Activated T-cell treated with anti-CD3 and anti-CD28 coated beads for 24 hours (primary cell): ENCODE results near the gene NOL4L.
"Not testable (repeated sequence)": the region's sequence is repeated elsewhere in the genome, so short reads cannot be mapped to it uniquely, and the experiment has no call there.

Source experiments
- DNase-seq: peaks from one replicate; pipeline ENCODE4 v3.0.0-alpha.2; 2020; ENCODE audit warnings: low read depth

The NOL4L gene

GRCh38 chr20:32470025-32470861, 114.9 kb downstream of the NOL4L start:
- DNase-seq = no peak

DNA sequence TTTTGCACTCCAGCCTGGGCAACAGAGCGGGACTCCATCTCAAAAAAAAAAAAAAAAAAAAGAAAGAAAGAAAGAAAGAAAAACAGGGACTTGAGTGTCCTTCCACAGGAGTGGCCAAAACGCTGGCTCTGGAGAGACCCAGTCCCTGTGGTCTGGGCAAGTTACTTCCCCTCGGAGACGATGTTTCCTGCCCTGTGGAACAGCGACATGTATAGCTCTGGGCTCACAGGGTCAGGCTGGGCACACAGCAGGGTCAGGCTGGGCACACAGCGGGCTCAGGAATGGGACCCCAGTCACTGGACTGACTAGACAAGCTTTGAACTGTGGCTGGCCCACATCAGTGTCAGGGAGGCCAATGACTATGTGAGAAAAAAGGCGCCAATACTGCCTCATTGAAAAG, 116.3 kb downstream of the NOL4L start:
- DNase-seq = no peak

DNA sequence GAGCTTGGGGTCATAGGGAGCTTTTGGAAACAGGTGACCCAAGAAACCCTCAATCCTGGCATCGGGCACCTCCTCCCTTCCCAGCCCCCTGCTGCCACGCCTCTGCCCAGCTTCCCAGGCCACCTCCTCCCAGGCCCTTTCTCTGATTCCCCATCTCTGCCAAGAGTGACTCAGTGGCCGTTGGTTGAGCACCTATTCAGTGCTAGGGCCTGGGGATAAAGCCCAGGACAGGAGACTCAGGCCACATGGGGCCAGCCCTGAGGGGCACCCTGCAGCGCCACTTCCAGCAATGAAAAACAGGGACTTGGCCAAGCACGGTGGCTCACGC, 116.9 kb downstream of the NOL4L start:
- DNase-seq = no peak

DNA sequence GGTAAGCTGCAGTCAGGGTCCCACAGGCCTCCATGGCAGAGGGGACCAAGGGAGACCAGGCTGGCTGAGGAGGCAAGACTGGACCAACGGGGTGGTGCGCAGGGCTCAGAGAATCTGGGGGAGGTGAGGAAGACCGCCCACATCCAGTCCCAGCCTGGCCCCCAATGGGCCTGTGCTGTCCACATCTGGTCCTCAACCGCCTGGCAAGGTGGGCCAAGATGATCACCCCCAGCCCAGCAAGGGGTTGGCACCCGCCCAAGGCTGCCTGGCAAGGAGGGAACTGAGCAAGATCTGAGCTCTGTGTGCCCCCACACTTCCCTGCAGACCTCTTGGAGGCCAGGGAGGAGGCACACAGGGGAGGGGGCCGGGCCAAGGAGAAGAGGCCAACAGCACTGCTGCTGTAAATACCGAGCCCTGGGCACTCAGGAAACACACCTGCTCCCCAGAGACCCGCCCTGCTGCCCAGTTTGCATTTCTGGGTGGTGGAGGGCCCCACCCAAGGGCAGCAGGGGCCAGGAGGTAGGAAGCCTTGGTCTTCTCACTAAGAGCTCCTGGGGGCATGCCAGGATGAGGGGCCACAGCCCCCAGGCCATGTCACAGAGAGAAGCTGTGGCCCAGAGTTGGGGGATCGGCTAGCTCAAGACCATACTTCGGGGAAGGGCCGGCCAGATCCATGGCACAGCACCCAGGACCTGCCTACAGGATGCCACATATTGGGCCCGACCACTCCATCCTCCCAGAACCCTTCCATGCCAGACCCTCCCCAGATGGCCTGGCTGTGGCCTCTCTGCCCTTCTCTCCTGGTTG, 117.4 kb downstream of the NOL4L start:
- no peak for DNase-seq

- no peak for DNase-seq
Measured at GRCh38 chr20:32466739-32467505, 118.2 kb downstream of the NOL4L start.

- DNase-seq = not testable (repeated sequence)
Measured at GRCh38 chr20:32465901-32466675, 119.0 kb downstream of the NOL4L start.

GRCh38 chr20:32465092-32465900, 119.8 kb downstream of the NOL4L start:
- no peak for DNase-seq

DNA sequence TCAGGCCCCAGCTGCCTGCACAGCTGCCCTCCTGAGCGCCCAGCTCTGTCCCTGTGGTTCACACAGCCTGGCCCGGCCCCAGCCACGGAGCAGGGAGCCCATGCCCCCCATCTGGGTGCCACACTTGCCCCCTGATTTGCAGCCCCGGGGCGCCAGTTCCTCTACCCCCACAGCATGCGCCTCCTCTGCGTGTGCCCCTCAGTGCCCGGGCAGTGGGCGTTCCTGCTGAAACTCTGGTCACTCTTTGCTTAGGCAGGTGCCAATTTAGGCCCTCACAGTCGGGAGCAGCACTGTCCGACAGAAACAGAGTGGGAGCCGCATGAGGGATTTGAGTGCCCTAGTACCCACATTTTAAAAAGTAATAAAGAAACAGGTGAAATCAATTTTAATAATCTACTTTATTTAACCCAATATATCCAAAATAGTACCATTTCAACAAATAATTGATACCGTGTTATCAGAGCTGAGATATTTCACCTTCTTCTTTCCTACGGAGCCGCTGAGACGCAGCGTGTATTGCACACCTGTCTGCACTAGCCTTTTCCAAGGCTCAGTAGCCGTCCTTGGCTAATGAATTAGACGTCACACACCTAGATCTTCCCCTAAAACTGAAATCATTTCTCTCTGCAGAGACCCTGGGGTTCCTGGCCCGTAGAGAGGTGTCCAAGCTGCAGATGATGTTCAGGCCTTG, 120.6 kb downstream of the NOL4L start:
- DNase-seq = no peak

- DNase-seq = no peak
Measured at GRCh38 chr20:32463642-32464400, 121.3 kb downstream of the NOL4L start.

- no peak for DNase-seq
Measured at GRCh38 chr20:32462900-32463641, 122.1 kb downstream of the NOL4L start.

- no peak for DNase-seq
Measured at GRCh38 chr20:32461836-32462600, 123.1 kb downstream of the NOL4L start.

- no peak for DNase-seq
Measured at GRCh38 chr20:32460683-32461320, 124.3 kb downstream of the NOL4L start.

- no peak for DNase-seq
Measured at GRCh38 chr20:32460231-32460630, 124.9 kb downstream of the NOL4L start.

DNA sequence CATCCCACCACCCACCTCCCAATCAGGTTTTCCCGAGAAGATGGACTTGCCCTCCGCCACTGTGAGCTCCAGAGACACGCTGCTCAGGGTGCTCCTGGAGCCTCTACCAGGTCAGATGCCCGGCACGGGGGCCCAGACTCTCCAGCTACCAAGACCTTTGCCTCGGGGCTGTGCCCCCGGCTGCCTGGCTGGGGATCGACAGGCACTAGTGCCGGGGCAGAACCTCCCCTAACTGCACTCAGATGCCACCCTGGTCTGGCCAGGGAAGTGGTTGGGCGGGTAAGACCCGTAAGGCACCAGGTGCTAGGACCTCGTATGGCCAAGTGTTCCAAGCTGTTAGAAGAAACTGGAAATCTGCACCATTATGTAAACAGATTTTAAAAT, 126.3 kb downstream of the NOL4L start:
- no peak for DNase-seq

DNA sequence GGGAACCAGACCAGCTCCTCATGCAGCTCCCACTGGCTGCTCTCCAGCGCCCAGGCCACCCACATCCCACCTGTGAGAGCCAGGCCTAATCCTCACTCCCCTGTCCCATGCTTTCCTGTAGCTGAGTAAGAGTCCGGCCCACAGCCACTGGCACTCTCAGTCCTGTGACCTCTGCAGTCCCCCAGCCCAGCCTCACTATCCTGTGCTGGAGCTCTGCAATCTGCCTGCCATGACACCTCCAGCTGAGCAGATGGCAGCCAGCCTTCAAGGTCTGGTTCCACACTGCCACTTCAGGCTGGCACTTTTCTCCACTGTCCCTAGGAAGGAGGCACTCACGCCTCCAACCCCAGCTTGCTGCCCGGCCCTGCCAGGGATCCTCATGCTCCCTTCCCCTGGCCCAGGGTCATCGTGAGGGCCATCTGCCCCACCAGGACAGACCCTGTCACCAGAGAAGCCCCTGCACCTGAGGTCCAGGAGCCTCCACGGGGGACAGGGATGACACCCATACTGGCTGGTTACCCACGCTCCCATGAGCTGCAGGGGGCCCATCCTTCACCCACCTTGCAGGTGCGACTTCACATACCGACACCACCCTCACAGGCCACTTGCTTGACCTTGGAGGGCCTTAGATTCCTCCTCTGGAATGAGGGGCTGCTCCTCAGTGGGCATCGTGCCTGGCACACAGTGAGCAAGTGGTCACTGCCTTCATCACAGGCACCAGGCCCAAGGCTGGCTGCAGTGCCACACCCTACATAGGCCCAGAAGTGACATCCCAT, 126.9 kb downstream of the NOL4L start:
- no peak for DNase-seq

DNA sequence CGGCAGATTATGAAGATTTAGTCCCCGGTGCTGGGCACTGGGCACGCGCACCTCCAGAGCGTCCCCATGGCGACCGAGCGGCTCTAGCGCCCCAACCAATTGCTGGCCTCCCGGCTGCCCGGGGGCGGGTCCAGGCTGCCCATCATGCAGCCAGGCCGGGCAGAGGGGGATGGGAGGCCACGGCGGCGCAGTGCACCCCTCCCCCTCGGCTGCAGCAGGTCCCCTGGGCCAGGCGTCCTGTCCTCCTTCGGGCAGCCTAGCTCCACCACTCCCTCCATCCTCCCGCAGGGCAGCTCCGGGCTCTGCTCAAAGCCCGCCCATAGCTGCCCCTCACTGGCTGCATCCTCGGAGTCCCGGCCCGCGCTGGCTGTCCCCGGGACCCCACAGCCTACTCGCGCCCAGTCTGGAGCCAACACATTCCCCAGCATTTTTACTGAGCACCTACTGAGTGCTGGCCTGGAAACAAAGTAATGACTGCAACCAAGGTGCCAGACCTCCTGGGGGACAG, 127.6 kb downstream of the NOL4L start:
- DNase-seq = no peak
